Measurements from ENCODE around the gene TRIO.

The TRIO gene

DNA sequence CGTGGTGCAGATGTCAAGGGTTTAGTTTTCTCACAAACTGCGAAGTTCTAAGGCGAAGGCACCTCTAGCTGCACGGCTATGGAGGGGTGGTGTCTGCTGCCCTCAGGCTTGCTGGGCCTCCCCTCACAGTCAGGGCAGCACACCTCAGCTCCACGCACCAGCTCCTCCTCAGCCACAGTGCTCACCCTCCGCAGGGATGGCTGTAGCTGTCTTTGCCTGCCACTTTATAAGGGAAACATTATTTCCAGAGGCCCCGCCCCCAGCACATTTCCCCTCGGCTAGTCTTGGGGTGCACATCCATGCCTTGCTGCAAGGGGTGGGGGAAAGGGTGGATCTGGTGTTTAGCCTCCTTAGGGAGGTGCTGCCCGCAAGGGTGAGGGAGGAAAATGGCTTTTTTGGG, 154.6 kb downstream of the TRIO start:
- no peak for DNase-seq (ENCODE audit: low spot score)

DNA sequence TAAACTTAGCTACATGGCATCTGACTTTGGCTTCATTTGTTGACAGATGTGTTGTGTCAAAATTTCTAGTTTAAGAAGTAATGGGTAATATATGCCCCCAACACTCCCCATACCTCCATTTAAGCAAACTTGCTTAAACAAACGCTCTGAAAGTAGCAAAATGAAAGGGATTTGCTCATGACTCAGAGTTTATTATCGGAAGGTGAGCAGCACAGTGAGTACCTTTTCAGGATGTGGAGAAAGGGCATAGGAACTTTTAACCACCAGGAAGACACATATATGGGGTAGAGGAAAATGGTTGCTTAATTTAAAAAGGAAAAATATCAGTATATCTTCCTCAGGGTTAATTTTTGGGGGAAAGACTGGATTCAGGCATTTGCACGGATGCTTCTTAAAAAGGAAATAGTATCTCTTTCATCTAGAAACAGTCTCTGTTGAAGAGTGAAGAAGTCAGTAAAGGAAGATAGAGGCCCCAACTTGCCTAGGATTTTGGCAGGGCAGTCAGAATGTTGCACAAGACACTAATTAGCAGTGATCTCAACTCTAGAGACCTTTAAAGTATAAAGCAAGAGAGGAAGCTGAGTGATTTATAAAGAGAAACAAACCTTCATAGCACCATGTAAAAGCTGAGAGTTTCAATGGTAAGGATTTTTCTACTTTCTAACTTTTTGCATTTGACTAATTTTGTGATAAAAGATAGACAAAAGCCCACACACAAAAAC, 155.1 kb downstream of the TRIO start:
- DNase-seq (ENCODE audit: low spot score) = no peak

- no peak for DNase-seq (ENCODE audit: low spot score)
Observed at GRCh38 chr5:14299666-14300065, 156.5 kb downstream of the TRIO start.

GRCh38 chr5:14301186-14301585, 158.0 kb downstream of the TRIO start:
- DNase-seq (ENCODE audit: low spot score) = no peak

DNA sequence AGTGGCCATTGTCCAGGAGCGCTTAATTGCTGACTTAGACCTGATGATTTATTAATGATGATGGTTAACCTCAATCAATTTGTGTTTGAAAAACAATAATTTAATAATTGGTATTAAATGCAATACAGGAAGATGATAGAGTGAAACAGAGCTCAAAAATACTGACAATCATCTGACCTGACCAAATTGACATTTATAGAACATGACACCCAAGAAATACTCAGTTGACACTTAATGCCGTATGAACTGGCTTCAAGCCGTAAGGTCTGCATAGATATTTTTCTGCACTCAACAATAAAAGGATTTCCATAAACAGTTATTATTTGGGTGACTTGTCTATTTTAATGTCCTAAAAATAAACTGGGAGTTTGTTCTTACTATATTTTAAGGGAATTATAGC, 159.2 kb downstream of the TRIO start:
- DNase-seq (ENCODE audit: low spot score) = no peak

DNA sequence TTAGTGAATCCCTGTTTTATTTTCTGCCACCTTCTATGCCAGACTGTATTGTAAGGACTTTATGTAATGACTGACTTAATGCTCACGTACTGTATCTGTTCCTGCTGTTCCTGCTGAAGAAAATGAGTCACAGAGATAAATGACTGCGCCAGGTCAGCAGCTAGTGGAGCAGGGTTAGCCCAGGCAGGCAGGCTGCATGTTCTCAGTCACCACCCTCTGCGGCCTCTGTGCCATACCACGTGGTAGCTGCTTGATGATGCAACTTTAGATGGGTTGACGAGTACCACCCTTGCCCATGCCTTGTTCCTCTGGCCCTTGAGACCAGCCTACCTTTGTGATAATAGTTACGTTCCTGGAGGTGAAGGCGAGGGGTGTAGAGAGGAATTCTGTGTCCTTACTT, 161.9 kb downstream of the TRIO start:
- peak; percentile 42 for DNase-seq (ENCODE audit: low spot score)

DNA sequence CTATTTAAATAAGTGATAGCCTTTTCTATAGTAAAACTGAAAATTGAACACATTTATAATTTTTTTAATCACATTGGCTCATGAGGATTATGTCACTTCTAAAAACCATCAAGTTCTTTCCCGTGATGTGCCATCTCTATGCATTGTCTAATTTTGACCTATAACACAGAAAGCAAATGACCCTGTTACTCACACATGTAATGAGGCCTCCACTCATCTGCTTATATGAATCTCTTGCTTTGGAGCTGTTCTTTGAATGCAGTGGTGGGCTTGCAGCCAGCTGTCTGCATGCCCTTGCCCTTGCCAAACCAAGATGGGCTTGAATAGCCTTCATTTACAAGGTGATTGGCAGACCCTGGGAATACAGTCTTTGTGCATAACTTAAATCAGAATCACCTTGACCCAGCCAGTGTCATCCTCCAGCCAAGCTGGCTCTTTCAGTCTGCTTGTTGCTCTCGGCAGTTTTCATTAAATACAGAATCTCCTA, 163.2 kb downstream of the TRIO start:
- no peak for DNase-seq (ENCODE audit: low spot score)

DNA sequence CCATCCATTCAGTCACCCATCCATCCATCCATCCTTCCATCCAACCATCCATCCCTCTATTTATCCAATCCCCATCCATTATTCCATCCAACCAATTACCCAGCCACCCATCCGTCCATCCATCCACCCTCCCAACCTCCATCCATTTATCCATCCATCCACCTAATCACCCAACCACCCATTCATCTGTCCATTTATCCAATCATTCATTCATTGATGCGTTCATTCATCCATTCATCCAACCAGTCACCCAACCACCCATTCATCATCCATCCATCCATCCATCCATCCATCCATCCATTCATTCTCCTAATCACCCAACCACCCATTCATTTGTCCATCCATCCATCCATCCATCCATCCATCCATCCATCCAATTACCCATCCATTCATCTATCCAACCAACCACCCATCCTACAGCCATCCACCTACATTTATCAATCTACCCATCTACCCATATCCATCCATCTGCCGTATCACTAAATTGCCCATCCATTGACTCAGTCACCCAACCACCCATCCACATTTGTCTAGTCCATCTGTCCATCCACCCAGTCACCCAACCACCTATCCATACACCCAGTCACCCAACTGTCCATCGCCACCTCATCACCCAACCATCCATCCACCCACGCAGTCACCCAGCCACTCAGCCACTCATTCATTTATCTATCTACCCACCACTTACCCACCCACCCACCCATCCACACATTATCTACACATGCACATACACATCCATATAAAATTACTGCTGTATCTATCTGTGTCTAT, 165.4 kb downstream of the TRIO start:
- DNase-seq (ENCODE audit: low spot score) = no peak

GRCh38 chr5:14309199-14309598, 166.1 kb downstream of the TRIO start:
- DNase-seq (ENCODE audit: low spot score) = no peak

DNA sequence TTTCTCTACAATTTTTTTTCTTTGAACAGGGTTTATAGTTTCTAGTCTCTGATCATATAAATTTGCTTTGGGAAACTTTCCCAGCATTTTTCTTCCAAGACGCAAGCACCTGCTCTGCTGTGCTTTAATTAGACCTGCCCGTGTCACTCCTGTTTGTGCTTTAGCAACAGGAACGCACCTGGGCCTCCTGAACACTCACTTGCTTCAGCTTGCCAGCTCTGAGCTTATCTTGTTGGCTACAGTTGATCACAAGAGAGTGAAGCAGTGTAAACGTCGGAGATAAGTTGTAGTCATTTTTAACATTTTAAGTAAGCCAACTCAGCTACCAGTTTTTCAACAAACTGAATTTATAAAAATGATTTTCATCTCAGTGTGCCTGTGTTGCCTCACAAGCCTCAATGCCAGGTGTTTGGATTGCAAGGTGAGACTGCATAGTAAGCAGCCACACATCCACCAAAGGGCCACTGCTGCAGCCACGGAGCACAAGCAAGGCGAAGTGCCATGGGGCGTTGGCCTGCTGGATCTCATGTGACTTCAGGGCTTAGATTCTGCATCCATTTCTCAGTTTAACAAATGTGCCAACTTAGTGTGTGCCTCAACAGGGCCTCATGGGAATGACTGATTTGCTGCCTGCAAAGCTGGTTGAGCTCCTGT, 166.9 kb downstream of the TRIO start:
- DNase-seq (ENCODE audit: low spot score) = no peak

GRCh38 chr5:14310901-14311300, 167.8 kb downstream of the TRIO start:
- DNase-seq (ENCODE audit: low spot score) = no peak

GRCh38 chr5:14313986-14314690, 171.0 kb downstream of the TRIO start:
- no peak for DNase-seq (ENCODE audit: low spot score)

GRCh38 chr5:14316471-14316870, 173.3 kb downstream of the TRIO start:
- no peak for DNase-seq (ENCODE audit: low spot score)

DNA sequence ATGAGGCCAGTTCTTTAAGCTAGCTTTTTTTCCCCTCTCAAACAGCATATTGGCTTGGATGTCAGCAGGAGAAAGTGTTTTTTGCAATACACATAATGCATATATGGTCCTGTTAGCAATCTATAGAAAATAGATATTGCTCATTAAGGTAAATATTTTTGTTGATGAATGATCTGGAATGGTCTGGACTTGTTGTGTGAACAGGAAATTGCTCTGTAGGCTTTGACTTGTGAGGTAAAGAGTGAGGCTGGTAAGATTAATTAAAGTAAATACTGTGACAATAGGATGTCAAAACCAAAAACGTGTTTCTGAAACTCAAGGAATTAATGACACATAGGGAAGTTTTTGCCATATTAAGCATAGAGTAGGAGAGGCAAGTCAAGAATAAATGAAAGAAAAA, 176.0 kb downstream of the TRIO start:
- DNase-seq (ENCODE audit: low spot score) = no peak

GRCh38 chr5:14321936-14322335, 178.8 kb downstream of the TRIO start:
- no peak for DNase-seq (ENCODE audit: low spot score)

- no peak for DNase-seq (ENCODE audit: low spot score)
Observed at GRCh38 chr5:14322437-14323187, 179.5 kb downstream of the TRIO start.

- no peak for DNase-seq (ENCODE audit: low spot score)
Observed at GRCh38 chr5:14323466-14323865, 180.3 kb downstream of the TRIO start.

GRCh38 chr5:14325369-14325768, 182.2 kb downstream of the TRIO start:
- no peak for DNase-seq (ENCODE audit: low spot score)

DNA sequence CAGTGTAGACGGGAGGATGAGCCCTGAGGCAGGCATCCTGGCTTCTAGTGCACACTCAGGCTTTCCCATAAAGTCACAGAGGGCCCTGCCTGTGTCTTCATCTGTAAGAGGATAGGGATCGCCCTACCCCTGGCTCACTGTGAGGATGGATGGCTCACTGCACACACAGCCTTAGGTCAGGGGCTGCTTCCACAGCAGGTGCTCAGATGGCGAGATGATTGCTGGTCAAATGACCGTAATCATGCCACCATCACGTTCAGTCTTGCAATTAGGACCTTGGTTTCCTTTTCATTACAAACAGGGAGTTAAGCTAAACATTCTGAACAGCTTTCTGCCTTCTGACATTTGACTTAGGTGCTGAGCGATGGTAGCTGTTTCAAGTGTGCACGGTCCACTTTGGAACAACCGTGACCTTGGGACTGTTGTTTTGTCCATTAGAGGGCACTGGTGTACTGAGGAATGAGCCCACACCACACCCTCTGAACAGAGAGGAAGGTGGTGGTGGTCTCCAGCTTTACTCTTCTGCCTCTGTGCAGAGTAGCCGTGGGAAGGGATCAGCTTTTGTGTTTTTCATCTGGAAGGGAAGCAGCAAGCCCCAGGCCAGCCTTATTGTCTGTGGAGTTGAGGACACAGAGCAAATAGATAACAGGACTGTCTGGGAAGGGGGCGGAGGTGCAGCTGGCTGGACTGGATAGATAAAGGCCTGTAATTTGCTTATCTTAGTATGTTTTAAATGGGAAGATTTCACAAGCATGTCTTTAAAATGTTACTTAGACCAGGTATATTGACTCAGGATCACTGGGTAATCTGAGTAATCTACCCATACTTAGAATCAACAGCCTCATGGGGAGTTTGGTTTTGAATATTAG, 183.1 kb downstream of the TRIO start:
- no peak for DNase-seq (ENCODE audit: low spot score)

DNA sequence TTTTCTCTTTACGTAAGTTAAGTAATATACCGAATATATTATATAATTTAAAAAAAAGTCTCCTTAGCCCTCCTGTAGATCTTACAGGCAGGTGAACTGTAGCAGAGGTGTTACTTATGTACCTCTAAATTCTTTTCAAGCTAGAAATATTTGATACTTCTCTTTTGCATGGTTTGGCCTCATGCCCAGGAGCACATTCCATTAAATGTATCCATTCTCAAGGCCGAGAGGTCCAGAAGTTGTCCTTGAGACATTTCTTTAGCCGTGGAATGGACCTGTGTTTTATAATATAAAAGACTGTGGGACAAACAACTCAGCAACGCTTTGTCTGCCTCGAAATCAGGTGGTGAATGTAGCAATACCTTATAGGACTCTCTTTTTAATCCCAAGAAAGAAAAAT, 184.5 kb downstream of the TRIO start:
- no peak for DNase-seq (ENCODE audit: low spot score)

DNA sequence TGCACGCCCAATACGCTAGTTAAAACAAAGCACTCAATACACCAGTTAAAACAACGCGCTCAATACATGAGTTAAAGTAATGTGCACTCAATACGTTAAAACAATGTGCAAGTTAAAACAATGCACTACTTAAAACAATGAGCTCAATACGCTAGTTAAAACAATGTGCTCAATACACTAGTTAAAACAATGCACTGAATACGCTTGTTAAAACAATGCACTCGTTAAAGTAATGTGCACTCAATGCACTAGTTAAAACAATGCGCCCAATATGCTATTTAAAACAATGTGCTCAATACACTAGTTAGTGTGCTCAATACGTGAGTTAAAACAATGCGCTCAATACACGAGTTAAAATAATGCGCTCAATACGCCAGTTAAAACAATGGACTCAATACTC, 185.0 kb downstream of the TRIO start:
- no peak for DNase-seq (ENCODE audit: low spot score)

All from kidney capillary endothelial cell (primary cell).